HEK293 (cell line): ENCODE results near the gene NAGPA.
A peak's percentile ranks its signal among the peaks of the same experiment; 100 is the strongest.

Experiments used
- EGR2 ChIP-seq: fragments of 450-650 bp; formaldehyde crosslinking; IDR thresholded peaks from 2 replicates; pipeline ENCODE4 v1.5.1; 2016; ENCODE audit warnings: low read depth, missing biosample characterization, missing genetic modification characterization
- ELK4 ChIP-seq: IDR thresholded peaks from 2 replicates; pipeline ENCODE4 v1.6.1; 2011; ENCODE audit warnings: mild to moderate bottlenecking, low read depth, low read length, borderline replicate concordance
- GFI1B ChIP-seq: fragments of 450-650 bp; formaldehyde crosslinking; IDR thresholded peaks from 2 replicates; pipeline ENCODE4 v1.5.1; 2016; ENCODE audit warnings: missing biosample characterization, missing genetic modification characterization
- PRDM1 ChIP-seq: fragments of 450-650 bp; formaldehyde crosslinking; IDR thresholded peaks from 2 replicates; pipeline ENCODE4; 2016; ENCODE audit warnings: missing biosample characterization, missing genetic modification characterization
- PRDM2 ChIP-seq: fragments of 450-650 bp; formaldehyde crosslinking; IDR thresholded peaks from 2 replicates; pipeline ENCODE4 v1.5.1; 2016; ENCODE audit warnings: missing biosample characterization, missing genetic modification characterization, borderline replicate concordance
- RBAK ChIP-seq: fragments of 450-650 bp; formaldehyde crosslinking; IDR thresholded peaks from 2 replicates; pipeline ENCODE4 v1.5.1; 2016; ENCODE audit warnings: missing biosample characterization, missing genetic modification characterization
- SP3 ChIP-seq: fragments of 450-650 bp; formaldehyde crosslinking; IDR thresholded peaks from 2 replicates; pipeline ENCODE4 v1.5.1; 2016; ENCODE audit warnings: missing biosample characterization, missing genetic modification characterization
- YY2 ChIP-seq: fragments of 450-650 bp; formaldehyde crosslinking; IDR thresholded peaks from 2 replicates; pipeline ENCODE4 v1.5.1; 2016; ENCODE audit warnings: missing biosample characterization, missing genetic modification characterization
- ZBTB17 ChIP-seq: fragments of 450-650 bp; formaldehyde crosslinking; IDR thresholded peaks from 2 replicates; pipeline ENCODE4 v1.5.1; 2016; ENCODE audit warnings: missing biosample characterization, missing genetic modification characterization
- ZBTB26 ChIP-seq: fragments of 450-650 bp; formaldehyde crosslinking; optimal IDR thresholded peaks from 2 replicates; pipeline ENCODE3; 2016; ENCODE audit warnings: missing biosample characterization, mild to moderate bottlenecking, missing genetic modification characterization
- ZBTB48 ChIP-seq: fragments of 450-650 bp; formaldehyde crosslinking; IDR thresholded peaks from 2 replicates; pipeline ENCODE4 v1.5.1; 2016; ENCODE audit warnings: missing biosample characterization, missing genetic modification characterization
- ZBTB49 ChIP-seq: fragments of 450-650 bp; formaldehyde crosslinking; IDR thresholded peaks from 2 replicates; pipeline ENCODE4 v1.5.1; 2016; ENCODE audit warnings: missing biosample characterization, missing genetic modification characterization, low read depth
- ZNF391 ChIP-seq: fragments of 450-650 bp; formaldehyde crosslinking; IDR thresholded peaks from 2 replicates; pipeline ENCODE4 v1.5.1; 2016; ENCODE audit warnings: low read depth, missing biosample characterization, missing genetic modification characterization, borderline replicate concordance
- ZNF416 ChIP-seq: fragments of 450-650 bp; formaldehyde crosslinking; IDR thresholded peaks from 2 replicates; pipeline ENCODE4 v1.5.1; 2016; ENCODE audit warnings: missing biosample characterization, missing genetic modification characterization
- ZNF426 ChIP-seq: fragments of 450-650 bp; formaldehyde crosslinking; IDR thresholded peaks from 2 replicates; pipeline ENCODE4 v1.5.1; 2017; ENCODE audit warnings: missing biosample characterization, missing genetic modification characterization, mild to moderate bottlenecking, inconsistent platforms, moderate library complexity
- ZNF48 ChIP-seq: fragments of 450-650 bp; formaldehyde crosslinking; IDR thresholded peaks from 2 replicates; pipeline ENCODE4 v1.5.1; 2016; ENCODE audit warnings: missing biosample characterization, missing genetic modification characterization
- ZNF501 ChIP-seq: fragments of 450-650 bp; formaldehyde crosslinking; IDR thresholded peaks from 2 replicates; pipeline ENCODE4 v1.5.1; 2016; ENCODE audit warnings: missing biosample characterization, missing genetic modification characterization
- ZNF544 ChIP-seq: fragments of 450-650 bp; formaldehyde crosslinking; IDR thresholded peaks from 2 replicates; pipeline ENCODE4 v1.5.0; 2017; ENCODE audit warnings: missing biosample characterization, missing genetic modification characterization
- ZNF600 ChIP-seq: fragments of 450-650 bp; formaldehyde crosslinking; IDR thresholded peaks from 2 replicates; pipeline ENCODE4 v1.5.1; 2016; ENCODE audit warnings: missing biosample characterization, missing genetic modification characterization
- ZNF624 ChIP-seq: fragments of 450-650 bp; formaldehyde crosslinking; IDR thresholded peaks from 2 replicates; pipeline ENCODE4 v1.5.1; 2017; ENCODE audit warnings: missing biosample characterization, missing genetic modification characterization
- ZNF626 ChIP-seq: fragments of 450-650 bp; sonication (Bioruptor Pico); formaldehyde crosslinking; IDR thresholded peaks from 2 replicates; pipeline ENCODE4 v1.5.1; 2018; ENCODE audit warnings: missing biosample characterization, missing genetic modification characterization, inconsistent platforms
- ZNF692 ChIP-seq: fragments of 450-650 bp; formaldehyde crosslinking; IDR thresholded peaks from 2 replicates; pipeline ENCODE4 v1.5.1; 2016; ENCODE audit warnings: missing biosample characterization, missing genetic modification characterization
- ZNF768 ChIP-seq: fragments of 450-650 bp; formaldehyde crosslinking; IDR thresholded peaks from 2 replicates; pipeline ENCODE4 v1.5.1; 2018; ENCODE audit warnings: missing biosample characterization, mild to moderate bottlenecking, missing genetic modification characterization
- ZSCAN5A ChIP-seq: fragments of 450-650 bp; formaldehyde crosslinking; IDR thresholded peaks from 2 replicates; pipeline ENCODE4 v1.5.1; 2016; ENCODE audit warnings: missing biosample characterization, missing genetic modification characterization
- ZXDB ChIP-seq: fragments of 450-650 bp; formaldehyde crosslinking; IDR thresholded peaks from 2 replicates; pipeline ENCODE4 v1.5.1; 2016; ENCODE audit warnings: missing biosample characterization, missing genetic modification characterization

Gene NAGPA

GRCh38 chr16:5071681-5072333, 38.1 kb upstream of the NAGPA start, which contains the start of gene ALG1 (continued):
- peak; percentile 83 for TF ChIP-seq ZNF692 (tag by site-specific recombination)
- 0 out of 2 replicates have a peak, but pooled peaks have one; percentile 86 for TF ChIP-seq ZSCAN5A (tag by site-specific recombination)
- TF ChIP-seq ZNF48 (tag by site-specific recombination): no peak
- TF ChIP-seq ZNF544: no peak
- 0 out of 2 replicates have a peak, but pooled peaks have one; percentile 13 for TF ChIP-seq ZBTB48
- peak; percentile 93 for TF ChIP-seq ZBTB17 (tag by site-specific recombination)
- peak; percentile 62 for TF ChIP-seq SP3
- 0 out of 2 replicates have a peak, but pooled peaks have one; percentile 77 for TF ChIP-seq ZNF391
- TF ChIP-seq ZNF768 (tag by site-specific recombination): no peak
- no peak for TF ChIP-seq ZNF626
- TF ChIP-seq ZNF624 (tag by site-specific recombination): no peak
- TF ChIP-seq ZNF600 (tag by site-specific recombination): peak; percentile 88
- TF ChIP-seq YY2 (tag by site-specific recombination): peak; percentile 95
- TF ChIP-seq EGR2: peak; percentile 75
- peak; percentile 90 for TF ChIP-seq ZXDB (tag by site-specific recombination)
- TF ChIP-seq PRDM2: no peak
- no peak for TF ChIP-seq GFI1B (tag by site-specific recombination)
- TF ChIP-seq ELK4: no peak
- no peak for TF ChIP-seq ZNF426
- peak; percentile 55; the same call in 1 of the 2 replicates for TF ChIP-seq ZNF501 (tag by site-specific recombination)
- TF ChIP-seq PRDM1 (tag by site-specific recombination): no peak
- TF ChIP-seq RBAK: no peak
- TF ChIP-seq ZBTB26 (tag by site-specific recombination): peak; percentile 64
- TF ChIP-seq ZBTB49 (tag by site-specific recombination): no peak
- no peak for TF ChIP-seq ZNF416 (tag by site-specific recombination)
